Measurements from ENCODE around the gene GNG12. TPM values are rescaled to one million over a fixed set of nuclear protein-coding genes. Genes with fewer than 3 reads are reported as not detected.

The GNG12 gene
- total RNA-seq, 1 experiment from 2014 or later = 60.4 TPM

GRCh38 chr1:67821263-67821662 lies 12.0 kb downstream of the GNG12 start:
- DNase-seq (ENCODE audit: low read depth) = no peak
- in situ Hi-C loops (cut with HindIII; ENCODE audit: low pct_unique_long_range_greater_than_20kb, low sequenced_read_pairs) = no loop called here

- no peak for DNase-seq (ENCODE audit: low read depth)
- in situ Hi-C loops (cut with HindIII; ENCODE audit: low pct_unique_long_range_greater_than_20kb, low sequenced_read_pairs) = no loop called here
Measured at GRCh38 chr1:67818725-67819301, 14.5 kb downstream of the GNG12 start.

- in situ Hi-C loops (cut with HindIII; ENCODE audit: low pct_unique_long_range_greater_than_20kb, low sequenced_read_pairs) = no loop called here
- DNase-seq (ENCODE audit: low read depth) = no peak
Measured at GRCh38 chr1:67818162-67818561, 15.1 kb downstream of the GNG12 start.

GRCh38 chr1:67817319-67817718 lies 15.9 kb downstream of the GNG12 start:
- DNase-seq (ENCODE audit: low read depth) = no peak
- in situ Hi-C loops (cut with HindIII; ENCODE audit: low pct_unique_long_range_greater_than_20kb, low sequenced_read_pairs) = no loop called here

GRCh38 chr1:67816506-67816905 lies 16.8 kb downstream of the GNG12 start:
- no peak for DNase-seq (ENCODE audit: low read depth)
- in situ Hi-C loops (cut with HindIII; ENCODE audit: low pct_unique_long_range_greater_than_20kb, low sequenced_read_pairs) = no loop called here

GRCh38 chr1:67816095-67816475 lies 17.2 kb downstream of the GNG12 start:
- in situ Hi-C loops (cut with HindIII; ENCODE audit: low pct_unique_long_range_greater_than_20kb, low sequenced_read_pairs) = no loop called here
- no peak for DNase-seq (ENCODE audit: low read depth)

- no peak for DNase-seq (ENCODE audit: low read depth)
- in situ Hi-C loops (cut with HindIII; ENCODE audit: low pct_unique_long_range_greater_than_20kb, low sequenced_read_pairs) = no loop called here
Measured at GRCh38 chr1:67815303-67816094, 17.8 kb downstream of the GNG12 start.

- in situ Hi-C loops (cut with HindIII; ENCODE audit: low pct_unique_long_range_greater_than_20kb, low sequenced_read_pairs) = no loop called here
- DNase-seq (ENCODE audit: low read depth) = no peak
Measured at GRCh38 chr1:67814121-67814772, 19.0 kb downstream of the GNG12 start.

GRCh38 chr1:67812226-67812625 lies 21.0 kb downstream of the GNG12 start:
- in situ Hi-C loops (cut with HindIII; ENCODE audit: low pct_unique_long_range_greater_than_20kb, low sequenced_read_pairs) = no loop called here
- DNase-seq (ENCODE audit: low read depth) = no peak

GRCh38 chr1:67811781-67812180 lies 21.5 kb downstream of the GNG12 start:
- in situ Hi-C loops (cut with HindIII; ENCODE audit: low pct_unique_long_range_greater_than_20kb, low sequenced_read_pairs) = no loop called here
- DNase-seq (ENCODE audit: low read depth) = no peak

GRCh38 chr1:67809887-67810286 lies 23.4 kb downstream of the GNG12 start:
- no peak for DNase-seq (ENCODE audit: low read depth)
- in situ Hi-C loops (cut with HindIII; ENCODE audit: low pct_unique_long_range_greater_than_20kb, low sequenced_read_pairs) = no loop called here

GRCh38 chr1:67807282-67807681 lies 26.0 kb downstream of the GNG12 start:
- in situ Hi-C loops (cut with HindIII; ENCODE audit: low pct_unique_long_range_greater_than_20kb, low sequenced_read_pairs) = no loop called here
- no peak for DNase-seq (ENCODE audit: low read depth)

- DNase-seq (ENCODE audit: low read depth) = no peak
- in situ Hi-C loops (cut with HindIII; ENCODE audit: low pct_unique_long_range_greater_than_20kb, low sequenced_read_pairs) = no loop called here
Measured at GRCh38 chr1:67804710-67805109, 28.6 kb downstream of the GNG12 start.

- no peak for DNase-seq (ENCODE audit: low read depth)
- in situ Hi-C loops (cut with HindIII; ENCODE audit: low pct_unique_long_range_greater_than_20kb, low sequenced_read_pairs) = no loop called here
Measured at GRCh38 chr1:67803380-67804279, 29.6 kb downstream of the GNG12 start.

GRCh38 chr1:67802565-67802964 lies 30.7 kb downstream of the GNG12 start:
- DNase-seq (ENCODE audit: low read depth) = peak; percentile 34

GRCh38 chr1:67801903-67802302 lies 31.4 kb downstream of the GNG12 start:
- DNase-seq (ENCODE audit: low read depth) = peak; percentile 79
- in situ Hi-C loops (cut with HindIII; ENCODE audit: low pct_unique_long_range_greater_than_20kb, low sequenced_read_pairs) = no loop called here

More at GRCh38 chr1:67802565-67802964, 30.7 kb downstream of the GNG12 start:
- in situ Hi-C loops (cut with HindIII; ENCODE audit: low pct_unique_long_range_greater_than_20kb, low sequenced_read_pairs) = no loop called here

- in situ Hi-C loops (cut with HindIII; ENCODE audit: low pct_unique_long_range_greater_than_20kb, low sequenced_read_pairs) = no loop called here
- no peak for DNase-seq (ENCODE audit: low read depth)
Measured at GRCh38 chr1:67795179-67795912, 37.9 kb downstream of the GNG12 start.

- in situ Hi-C loops (cut with HindIII; ENCODE audit: low pct_unique_long_range_greater_than_20kb, low sequenced_read_pairs) = no loop called here
- peak; percentile 14 for DNase-seq (ENCODE audit: low read depth)
Measured at GRCh38 chr1:67793562-67793961, 39.7 kb downstream of the GNG12 start.
